Tongue (tissue), 2 donors: ENCODE measurements around the gene EVX2. TPM values are rescaled to one million over a fixed set of nuclear protein-coding genes. Genes with fewer than 3 reads are reported as not detected.

Experiments
- DNase-seq: peaks from one replicate; pipeline ENCODE4 v3.0.0-alpha.2; 2015
- total RNA-seq: library from RNA; depleted of rRNA; stranded (reverse); fragments of >200 nt; gene quantifications from one replicate; pipeline ENCODE4 v1.2.3, GENCODE V29; 2014

The EVX2 gene
- total RNA-seq, 1 donor from 2014 or later, result not detected

DNA sequence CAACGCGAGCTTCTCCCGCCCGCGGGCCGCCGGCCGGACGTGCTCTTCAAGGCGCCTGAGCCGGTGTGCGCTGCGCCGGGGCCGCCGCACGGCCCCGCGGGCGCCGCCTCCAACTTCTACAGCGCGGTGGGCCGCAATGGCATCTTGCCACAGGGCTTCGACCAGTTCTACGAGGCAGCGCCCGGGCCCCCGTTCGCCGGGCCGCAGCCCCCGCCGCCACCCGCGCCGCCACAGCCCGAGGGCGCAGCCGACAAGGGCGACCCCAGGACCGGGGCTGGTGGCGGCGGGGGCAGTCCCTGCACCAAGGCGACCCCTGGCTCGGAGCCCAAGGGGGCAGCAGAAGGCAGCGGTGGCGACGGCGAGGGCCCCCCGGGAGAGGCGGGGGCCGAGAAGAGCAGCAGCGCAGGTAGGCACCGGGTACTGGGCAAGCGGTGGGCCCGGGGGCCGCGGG is 24.0 kb upstream of the EVX2 start:
- no peak for DNase-seq

DNA sequence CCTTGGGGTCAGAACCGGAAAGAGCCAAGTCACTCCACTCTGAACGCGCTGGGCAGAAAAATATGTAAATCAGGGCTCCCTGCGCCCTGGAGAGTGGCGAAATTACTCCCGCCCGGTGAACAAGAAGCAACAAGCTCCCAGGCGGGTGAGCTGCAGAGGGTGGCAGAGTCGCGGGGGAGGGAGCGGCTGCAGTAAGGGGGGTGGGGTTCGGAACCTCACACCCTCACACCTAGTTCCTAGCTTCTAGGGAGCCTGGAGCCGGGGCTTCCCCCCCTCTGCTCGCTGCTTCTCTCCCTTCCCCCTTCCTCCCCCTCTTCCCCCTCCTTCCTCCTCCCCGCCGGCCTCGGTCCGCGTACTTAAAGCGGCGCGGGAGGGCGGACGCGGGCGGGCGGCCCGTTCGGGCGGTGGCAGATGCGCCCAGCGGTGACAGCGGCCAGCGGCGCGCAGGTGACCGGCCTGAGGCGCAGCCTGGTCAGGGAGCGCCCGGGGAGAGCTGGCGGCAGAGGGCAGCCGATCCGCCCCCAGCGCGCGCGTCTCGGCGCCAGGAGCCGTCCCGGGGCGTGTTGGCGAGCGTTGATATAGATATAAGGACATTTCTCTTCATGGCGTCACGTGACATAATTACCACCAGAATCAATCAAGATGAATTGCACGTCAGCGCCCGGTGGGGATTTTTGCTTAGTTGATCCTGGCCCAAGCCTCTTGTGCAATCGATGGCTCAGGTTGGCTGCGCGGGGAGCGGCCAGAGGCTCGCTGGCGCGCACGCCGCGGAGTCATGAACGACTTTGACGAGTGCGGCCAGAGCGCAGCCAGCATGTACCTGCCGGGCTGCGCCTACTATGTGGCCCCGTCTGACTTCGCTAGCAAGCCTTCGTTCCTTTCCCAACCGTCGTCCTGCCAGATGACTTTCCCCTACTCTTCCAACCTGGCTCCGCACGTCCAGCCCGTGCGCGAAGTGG is 23.1 kb upstream of the EVX2 start, which contains the start of gene HOXD11:
HOXD11 (plus strand) TSS at position 700 of the 959 bp plus-strand sequence; CDS start at position 776, 76 bp downstream.
- DNase-seq, result no peak

DNA sequence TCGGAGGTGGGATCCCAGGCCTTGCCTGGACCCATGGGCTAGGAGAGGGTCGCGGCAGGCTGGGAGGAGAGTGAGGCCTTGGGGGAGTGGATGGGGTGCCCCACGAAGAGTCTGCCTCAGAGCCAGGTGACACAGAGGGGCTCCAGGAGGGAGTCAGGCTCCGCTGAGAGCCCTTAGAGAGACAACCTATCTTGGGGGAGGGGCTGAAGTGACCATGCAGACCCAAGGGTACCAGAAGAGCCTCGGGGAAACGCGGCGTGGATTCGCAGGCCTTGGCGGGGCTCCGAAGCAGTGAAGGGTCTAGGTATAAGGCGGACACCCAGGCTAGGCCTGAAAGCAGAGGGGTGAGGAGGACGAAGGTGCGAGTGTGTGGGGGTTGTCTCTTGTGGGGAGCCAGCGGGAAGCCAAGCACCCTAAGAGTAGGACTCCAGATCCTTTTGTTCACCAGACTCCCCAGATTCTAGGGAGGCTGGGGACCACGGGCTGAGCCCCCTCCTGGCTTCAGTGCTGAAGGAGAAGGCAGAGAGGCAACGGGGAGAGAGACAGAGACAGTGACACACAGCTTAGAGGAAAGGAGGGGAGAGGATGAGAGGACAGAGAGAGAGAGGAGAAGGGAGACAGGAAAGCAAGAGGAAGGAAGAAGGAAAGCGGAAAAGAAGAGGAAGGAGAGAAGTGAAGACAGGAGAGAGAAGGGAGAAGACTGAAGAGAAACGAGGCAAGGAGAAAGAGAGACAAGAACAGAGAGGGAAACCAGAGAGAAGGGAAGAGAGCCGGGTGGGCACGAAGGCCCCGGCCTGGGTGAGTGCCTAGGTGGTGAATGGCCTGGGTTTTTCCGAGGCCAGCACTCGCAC is 22.2 kb upstream of the EVX2 start:
- DNase-seq, result no peak

DNA sequence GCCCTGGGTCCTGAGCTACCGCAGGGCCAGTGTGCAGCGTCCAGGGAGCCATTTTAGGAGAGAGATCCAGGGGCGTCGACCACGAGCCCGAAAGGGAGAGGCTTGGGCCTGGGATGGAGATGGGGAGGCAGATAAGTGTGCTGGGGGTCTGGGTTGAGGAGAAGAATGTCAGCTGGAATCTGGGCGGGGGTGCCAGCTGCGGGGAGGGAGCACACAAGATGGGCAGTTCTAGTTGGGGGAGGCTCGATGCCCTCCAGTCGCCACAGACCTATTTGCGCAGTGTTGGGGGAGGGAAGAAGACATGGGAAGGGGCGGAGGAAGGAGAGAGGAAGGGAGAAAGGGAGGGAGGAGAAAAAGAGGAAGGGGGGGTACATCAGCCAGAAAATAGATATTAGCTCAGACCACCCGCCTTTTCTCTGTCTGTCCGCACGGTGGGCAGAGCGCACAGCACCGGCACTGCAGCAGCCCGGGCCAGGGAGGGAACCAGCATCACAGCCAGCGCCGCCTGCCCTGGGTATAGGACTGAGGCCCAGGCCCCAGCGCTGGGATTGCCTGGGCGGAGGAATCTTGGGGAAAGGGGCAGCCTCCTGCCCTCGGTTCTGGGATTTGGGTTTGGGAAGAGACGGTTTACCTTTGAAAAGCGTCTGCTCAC is 21.4 kb upstream of the EVX2 start:
- DNase-seq, result no peak

DNA sequence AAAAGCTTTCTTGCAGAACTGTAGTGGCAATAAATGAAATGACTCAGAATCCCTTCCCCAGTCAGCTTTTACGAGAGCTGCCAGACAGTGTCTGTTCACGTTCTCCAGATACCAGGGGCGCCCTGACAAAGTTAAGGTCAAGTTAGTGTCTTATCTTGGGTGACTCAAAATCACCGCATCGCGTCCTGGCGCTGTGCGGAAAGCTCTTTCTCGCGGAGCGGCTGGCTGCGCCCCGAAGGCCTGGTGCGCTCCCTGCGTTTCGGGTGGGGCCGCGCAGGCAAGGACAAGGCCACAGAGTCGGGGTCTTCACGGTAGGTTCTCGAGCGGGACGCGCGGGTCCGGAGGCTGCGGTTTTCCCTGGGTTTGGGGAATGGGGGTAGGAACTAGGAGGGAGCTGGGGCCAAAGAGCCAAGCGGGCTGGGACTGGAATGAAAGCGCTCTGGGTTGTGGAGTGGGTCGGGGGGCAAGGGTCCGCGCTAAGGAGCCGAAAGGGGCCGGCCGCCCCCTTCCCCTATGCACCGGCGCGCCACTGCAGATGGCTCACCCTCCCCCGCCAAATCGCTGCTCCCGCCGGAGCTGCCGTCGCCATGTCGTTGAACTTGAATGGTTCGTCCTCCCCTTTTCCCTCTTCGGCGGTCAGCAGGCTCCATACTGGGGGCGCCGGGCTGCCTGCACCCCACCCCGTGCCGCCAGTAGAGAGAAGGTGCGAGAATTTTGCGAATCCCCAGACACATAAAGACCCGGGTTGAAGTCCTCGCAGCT is 20.7 kb upstream of the EVX2 start:
- no peak for DNase-seq

DNA sequence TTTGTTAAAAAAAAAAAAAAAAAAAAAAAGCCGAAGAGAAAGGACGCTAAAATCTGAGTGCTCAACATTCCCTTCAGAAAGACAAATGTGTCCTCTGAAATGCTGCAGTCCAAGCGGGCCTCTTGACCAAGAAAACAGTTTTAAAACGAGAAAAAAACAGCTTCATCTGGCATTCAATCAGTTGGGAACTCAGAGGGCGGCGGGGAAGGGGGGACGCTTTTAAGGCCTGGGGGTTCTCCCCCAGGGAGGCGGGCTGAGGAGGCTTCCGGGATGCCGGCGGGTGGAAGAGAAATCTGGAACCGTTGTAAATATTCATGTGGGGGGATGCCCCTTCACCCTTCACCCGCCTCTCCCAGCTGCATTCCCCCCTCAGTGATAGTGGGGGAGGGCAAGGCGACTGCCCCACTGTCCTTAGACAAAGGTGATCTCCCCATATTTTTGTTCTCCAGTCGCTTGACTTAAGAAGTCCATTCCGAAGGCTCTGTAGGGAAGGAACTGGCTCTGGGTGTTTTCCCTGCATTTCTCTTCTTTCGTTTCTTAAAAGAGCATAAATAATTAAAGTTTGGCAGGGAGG is 20.1 kb upstream of the EVX2 start:
- DNase-seq, result no peak

DNA sequence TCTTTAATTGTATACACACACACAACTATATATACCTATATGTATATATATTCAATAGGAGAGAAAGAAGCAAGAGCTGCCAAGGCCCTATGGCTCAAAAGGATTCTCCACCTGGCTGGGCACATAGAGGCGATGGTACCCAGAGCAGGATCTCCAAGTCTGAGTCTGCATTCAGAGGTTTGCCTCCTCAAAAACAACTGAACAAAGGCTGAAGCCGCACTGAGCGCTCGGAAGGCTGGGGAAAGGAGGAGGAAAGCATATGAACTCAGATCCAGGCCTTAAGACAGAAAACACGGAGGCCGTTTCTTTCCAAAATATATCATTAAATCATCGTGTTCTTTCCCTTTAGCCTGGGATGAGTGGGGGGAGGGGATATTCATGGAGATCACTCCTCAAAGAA is 19.4 kb upstream of the EVX2 start:
- no peak for DNase-seq

DNA sequence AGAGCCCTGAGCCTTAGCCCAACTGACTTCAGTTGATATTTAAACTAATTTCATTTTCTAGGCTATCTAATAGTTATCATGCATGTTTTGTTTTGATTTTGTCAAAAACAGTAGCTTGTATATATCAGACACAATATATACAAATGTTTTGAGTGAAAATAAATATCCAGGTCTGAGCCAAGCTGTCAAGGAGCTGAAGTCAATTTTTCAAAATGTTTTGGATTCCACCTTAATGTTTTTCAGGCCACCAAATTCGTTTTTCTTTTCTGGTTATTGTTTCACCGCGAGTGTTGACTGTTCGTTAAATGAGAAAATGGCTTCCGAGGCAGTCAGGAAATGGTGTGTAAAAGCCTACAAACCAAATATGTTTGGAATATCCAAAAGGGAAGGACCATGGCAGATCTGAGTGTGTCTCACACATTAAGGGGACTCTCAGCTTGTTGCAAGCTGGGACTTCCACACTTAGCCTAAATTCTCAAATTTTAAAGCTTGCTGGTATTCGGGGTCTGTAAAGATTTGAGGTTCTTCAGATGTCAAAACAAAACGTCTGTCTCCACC is 18.6 kb upstream of the EVX2 start:
- no peak for DNase-seq

DNA sequence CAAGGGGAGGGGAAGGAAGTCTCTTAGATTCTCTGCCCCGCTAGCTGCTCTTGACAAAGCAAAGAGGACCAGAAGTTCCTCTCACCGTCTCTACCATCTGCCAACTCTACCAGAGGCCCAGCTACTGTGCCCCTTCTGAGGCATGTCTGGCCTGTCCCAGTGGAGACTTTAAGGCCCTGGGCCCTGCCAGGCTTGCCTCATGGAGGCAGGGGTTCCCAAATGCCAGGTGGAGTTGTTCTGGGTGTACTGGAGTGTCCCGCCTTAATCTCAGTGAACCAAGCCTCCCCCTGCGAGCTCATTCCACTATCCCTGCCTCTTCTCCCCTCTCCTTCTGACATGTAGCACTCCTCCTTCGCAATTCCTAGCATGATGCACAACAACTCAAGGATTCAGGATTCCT is 18.1 kb upstream of the EVX2 start:
- no peak for DNase-seq

DNA sequence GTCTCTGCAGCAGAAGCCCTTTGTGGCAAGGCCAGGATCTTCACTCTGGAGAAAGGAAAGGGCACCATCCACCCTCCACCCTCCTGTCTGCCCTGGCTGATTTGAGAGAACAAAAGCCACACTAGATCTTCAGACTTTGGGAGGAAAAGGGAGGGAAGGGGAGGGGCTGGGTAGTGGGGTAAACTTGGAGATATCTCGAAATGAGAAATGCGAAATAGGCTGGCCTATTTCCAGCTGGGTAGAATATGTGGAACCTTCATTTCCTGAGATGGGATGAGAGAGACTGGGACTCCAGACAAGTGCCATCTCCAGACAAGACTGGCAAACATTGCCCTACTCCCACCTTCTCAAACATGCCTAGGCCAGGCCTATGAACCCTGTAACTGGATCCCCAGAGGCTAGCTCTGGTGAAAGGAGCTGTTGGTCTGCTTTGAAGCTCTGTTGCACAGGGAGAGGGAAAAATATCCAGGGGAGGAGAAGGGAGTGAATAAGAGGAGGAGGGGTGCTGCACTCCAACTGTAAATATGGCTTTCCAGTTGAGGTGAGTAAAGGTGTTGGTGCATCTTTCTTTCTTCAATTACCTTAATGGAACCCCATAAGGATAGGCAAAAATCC is 17.6 kb upstream of the EVX2 start:
- DNase-seq, result no peak

DNA sequence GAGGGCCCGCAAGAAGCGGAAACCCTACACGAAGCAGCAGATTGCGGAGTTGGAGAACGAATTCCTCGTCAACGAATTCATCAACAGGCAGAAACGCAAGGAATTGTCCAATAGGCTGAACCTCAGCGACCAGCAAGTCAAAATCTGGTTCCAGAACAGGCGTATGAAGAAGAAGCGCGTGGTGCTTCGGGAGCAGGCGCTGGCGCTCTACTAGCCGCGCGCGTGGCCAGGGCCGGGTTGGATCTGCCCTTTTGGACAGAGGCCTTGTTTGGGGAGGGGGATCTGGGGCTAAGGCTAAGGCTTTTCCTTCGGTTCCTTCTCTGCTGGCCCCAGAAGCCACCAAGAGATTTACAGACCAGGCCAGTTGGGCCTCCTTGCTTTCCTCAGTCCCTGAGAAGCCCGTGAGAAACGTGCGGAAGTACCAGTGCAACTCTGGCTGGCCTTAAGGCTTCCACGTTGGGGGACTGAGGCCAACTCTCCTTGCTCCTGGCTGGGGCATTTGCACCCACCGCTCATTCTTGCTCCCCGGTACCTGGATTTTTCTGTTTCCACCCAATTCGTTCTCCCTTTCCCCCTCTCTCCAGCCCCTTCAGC is 16.9 kb upstream of the EVX2 start:
- no peak for DNase-seq

DNA sequence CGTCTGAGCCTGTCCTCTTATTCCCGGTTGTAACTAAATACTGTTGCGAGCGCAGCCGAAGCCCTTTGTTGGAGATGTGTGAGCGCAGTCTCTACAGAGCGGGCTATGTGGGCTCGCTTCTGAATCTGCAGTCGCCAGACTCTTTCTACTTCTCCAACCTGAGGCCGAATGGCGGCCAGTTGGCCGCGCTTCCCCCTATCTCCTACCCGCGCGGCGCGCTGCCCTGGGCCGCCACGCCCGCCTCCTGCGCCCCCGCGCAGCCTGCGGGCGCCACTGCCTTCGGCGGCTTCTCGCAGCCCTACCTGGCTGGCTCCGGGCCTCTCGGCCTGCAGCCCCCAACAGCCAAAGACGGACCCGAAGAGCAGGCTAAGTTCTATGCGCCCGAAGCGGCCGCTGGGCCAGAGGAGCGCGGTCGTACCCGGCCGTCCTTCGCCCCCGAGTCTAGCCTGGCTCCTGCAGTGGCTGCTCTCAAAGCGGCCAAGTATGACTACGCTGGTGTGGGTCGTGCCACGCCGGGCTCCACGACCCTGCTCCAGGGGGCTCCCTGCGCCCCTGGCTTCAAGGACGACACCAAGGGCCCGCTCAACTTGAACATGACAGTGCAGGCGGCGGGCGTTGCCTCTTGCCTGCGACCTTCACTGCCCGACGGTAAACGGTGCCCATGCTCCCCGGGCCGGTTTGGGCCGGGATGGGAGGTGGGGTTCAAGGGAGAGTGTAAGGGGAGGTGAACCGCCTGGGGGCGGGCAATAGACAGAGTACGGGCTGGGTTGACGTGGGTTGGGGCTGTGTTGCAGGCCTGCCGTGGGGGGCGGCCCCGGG is 16.2 kb upstream of the EVX2 start, which contains the start of gene HOXD12:
HOXD12 (plus strand) TSS at position 68 of the 819 bp plus-strand sequence; CDS start at position 75, 7 bp downstream.
- DNase-seq, result no peak

DNA sequence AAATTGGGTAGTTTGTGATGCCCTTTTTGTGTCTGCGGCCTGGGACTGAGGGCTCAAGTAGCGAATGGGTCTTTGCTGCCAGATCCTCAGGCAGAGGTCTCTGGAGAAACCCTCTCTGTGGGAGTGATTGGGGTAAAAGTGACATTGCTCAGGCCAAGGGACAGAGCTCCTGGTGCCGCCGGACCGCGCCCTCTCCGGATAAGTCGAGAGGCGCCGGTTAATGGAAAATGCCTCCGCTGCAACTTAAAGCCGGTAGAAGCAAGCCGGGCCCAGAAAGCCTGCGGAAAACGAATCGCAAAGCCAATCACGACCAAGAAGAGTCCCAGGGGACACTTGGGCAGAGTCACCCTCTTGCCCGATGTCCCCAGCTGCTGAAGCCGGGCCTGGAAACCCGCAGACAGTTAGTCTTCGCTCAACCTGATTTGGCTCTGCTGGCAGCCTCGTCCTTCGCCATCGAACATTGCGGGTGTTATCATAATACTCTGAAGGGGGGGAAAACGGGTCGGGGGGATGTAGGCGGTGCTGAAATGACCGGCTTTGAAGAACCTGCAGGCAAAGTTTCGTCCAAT is 15.5 kb upstream of the EVX2 start:
- no peak for DNase-seq

DNA sequence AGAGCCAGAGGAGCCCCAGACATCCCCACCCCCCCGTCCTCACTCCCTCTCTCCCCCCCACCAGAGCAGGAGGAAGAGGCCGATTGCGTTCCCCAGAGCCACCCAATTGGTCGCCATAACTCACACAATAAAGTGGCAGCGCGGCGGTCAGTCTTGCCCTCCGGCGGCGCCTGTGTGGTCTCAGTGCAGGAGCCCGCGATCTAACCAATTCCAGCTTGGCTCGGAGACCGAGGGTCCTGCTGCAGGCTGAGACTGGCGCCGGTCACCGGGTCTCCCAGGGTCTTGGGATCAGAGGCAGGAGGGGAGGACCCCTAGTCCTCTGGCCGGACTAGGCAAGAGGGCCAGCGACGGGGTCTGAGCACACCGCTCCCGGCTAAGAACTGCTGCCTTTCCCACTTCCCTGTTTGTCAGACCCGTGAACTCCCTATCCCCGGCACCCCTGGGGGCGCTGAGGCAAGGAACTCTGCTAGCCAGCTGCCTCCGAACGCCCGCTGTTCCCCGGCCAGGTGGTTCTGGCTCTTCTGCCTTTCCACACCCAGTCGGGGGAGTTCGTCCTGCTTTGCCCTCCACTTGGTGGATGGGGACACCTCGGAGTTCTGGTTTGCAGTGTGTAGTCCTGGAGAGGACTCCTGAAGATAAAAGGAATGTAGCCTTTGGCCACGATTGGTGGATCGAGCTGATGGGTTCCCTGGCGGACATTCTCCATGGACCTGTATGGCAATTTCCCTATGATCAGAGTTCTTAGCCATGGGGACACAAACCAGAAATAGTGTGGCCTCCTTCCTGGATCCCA is 14.8 kb upstream of the EVX2 start:
- no peak for DNase-seq

DNA sequence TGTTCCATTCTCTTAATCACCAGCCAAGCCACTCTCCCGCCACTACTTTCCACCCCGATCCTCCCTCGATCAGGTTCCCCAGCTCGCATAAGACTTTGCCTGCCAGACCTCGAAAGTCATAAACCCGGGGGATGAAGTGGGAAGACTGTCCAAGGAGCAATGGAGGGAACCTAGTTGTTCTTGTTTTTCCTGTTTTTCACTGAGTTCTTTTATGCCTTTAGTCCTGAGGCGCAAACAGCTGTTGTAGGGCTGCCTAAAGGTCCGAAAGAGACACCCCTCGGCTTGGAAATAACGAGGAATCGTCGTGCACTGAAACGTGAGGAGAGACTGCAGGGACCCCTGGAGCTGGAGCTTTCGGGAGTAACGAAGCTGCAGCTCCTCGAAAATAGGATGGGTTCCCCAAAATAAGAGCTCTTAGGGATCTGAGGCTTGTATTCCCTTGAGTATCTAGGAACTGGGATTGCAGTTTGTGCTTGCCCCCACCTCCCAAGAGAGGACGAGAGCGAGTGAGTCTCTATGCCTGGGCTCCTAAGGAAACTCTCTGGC is 14.1 kb upstream of the EVX2 start:
- no peak for DNase-seq

DNA sequence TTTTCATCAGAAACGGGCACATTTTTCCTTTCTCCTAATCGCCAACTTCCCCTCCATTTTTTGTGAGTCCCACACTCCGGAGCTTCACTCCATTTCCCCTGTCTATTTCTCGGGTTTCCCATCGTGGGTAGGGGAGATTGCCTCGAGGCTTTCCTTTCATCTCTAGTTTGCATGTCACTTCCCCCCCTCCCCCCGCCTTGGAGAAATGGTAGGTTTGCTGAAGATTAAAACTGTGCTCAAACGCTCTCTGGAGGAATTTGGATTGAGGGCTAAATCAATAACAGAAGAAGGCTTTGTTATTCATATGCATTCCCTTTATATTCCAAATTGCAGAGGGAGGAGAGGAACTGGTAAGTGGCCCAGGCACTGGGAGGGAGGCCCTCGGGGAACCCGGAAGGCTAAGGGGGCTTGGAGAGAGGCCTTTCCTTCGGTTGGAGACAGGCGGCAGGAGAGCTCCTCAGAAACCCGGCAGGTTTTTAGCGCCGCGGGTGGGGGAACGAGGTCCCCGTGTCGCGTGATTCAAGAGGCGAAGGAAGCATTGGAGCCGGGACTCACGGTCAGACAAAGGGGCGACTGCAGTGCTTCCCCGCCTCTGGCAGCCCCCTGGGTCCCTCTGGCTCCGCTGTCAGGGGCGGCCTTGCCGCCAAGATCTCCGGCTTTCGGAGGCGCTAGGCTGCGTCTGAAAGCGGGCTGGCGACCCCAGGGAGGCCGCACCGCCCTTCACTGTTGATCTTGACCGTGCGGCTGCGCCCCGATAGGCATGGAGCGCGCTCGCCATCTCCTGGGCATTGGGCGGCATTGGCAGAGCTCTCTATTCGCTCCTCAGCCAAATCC is 13.4 kb upstream of the EVX2 start:
- DNase-seq, result peak; percentile 79
